GM12892 (cell line): ENCODE measurements around the gene STOX2.

Source experiments
- POLR2A ChIP-seq: IDR thresholded peaks from 2 replicates; pipeline ENCODE4 v1.6.1; 2011; ENCODE audit warnings: low read depth, low read length, control low read depth
- POLR2AphosphoS5 ChIP-seq: IDR thresholded peaks from 2 replicates; pipeline ENCODE4 v1.6.1; 2011; ENCODE audit warnings: low read depth, low read length, control low read depth

- TF ChIP-seq POLR2A: no peak
- no peak for TF ChIP-seq POLR2AphosphoS5
Measured at GRCh38 chr4:183871581-183871980, 33.5 kb upstream of the STOX2 start.
